BJ (cell line): ENCODE results near the gene TRIP12. TPM values are rescaled to one million over a fixed set of nuclear protein-coding genes. Genes with fewer than 3 reads are reported as not detected.

ENCODE experiments used
- CTCF ChIA-PET: fragments of 350-600 bp; formaldehyde crosslinking; extraction: SDS; loops from one replicate; lab custom pipeline; 2021; ENCODE audit warnings: antibody characterized with exemption, inconsistent platforms; lab: Yijun Ruan, JAX
- POLR2A ChIA-PET: fragments of 300-600 bp; sonication (Branson Sonifier 250); formaldehyde crosslinking; extraction: SDS; loops from one replicate; lab custom pipeline; 2021; ENCODE audit warnings: antibody characterized with exemption; lab: Charles Lee
- DNase-seq: peaks from one replicate; pipeline ENCODE4 v3.0.0-alpha.2; 2011; ENCODE audit warnings: low read depth
- H3K27me3 ChIP-seq: 2 replicates; pipeline ENCODE4 v1.6.0; 2011; ENCODE audit warnings: low read length; ENCODE audit not compliant: control insufficient read depth, insufficient read depth
- H3K36me3 ChIP-seq: 2 replicates; pipeline ENCODE4 v1.5.1; 2011; ENCODE audit warnings: low read length; ENCODE audit not compliant: control insufficient read depth, insufficient read depth
- H3K4me3 ChIP-seq: 2 replicates; pipeline ENCODE4 v1.5.1; 2011; ENCODE audit warnings: low read depth, mild to moderate bottlenecking, control low read depth, low read length
- polyA plus RNA-seq: library from polyadenylated mRNA; depleted of rRNA; stranded (reverse); fragments of >200 nt; gene quantifications from 2 replicates; pipeline ENCODE4 v1.2.3, GENCODE V29; 2011
- TF ChIP-seq, protein P1 (sequence below): IDR thresholded peaks from 2 replicates; pipeline ENCODE4 v1.5.1; 2011; ENCODE audit warnings: low read depth, mild to moderate bottlenecking, control low read depth, inconsistent platforms, low read length, moderate library complexity; ENCODE audit not compliant: insufficient read depth

The TRIP12 gene
- polyA plus RNA-seq, 1 experiment: 92.6 TPM

- CTCF ChIA-PET: no interaction called here
- TF ChIP-seq, protein P1, sequence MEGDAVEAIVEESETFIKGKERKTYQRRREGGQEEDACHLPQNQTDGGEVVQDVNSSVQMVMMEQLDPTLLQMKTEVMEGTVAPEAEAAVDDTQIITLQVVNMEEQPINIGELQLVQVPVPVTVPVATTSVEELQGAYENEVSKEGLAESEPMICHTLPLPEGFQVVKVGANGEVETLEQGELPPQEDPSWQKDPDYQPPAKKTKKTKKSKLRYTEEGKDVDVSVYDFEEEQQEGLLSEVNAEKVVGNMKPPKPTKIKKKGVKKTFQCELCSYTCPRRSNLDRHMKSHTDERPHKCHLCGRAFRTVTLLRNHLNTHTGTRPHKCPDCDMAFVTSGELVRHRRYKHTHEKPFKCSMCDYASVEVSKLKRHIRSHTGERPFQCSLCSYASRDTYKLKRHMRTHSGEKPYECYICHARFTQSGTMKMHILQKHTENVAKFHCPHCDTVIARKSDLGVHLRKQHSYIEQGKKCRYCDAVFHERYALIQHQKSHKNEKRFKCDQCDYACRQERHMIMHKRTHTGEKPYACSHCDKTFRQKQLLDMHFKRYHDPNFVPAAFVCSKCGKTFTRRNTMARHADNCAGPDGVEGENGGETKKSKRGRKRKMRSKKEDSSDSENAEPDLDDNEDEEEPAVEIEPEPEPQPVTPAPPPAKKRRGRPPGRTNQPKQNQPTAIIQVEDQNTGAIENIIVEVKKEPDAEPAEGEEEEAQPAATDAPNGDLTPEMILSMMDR: no peak
- DNase-seq: no peak
These were observed 42.4 kb downstream of the TRIP12 start for GRCh38 chr2:229879191-229879950.

GRCh38 chr2:229875549-229875948 lies 46.3 kb downstream of the TRIP12 start:
- TF ChIP-seq, protein P1: no peak
- no peak for DNase-seq
- CTCF ChIA-PET: no interaction called here
- Histone ChIP-seq H3K36me3 (peaks cover 3% of the 10 kb centered on the region), H3K27me3 (no peaks in the 10 kb centered on the region), H3K4me3 (no peak overlapping the region)
- POLR2A ChIA-PET: no interaction called here

More at GRCh38 chr2:229879191-229879950, 42.4 kb downstream of the TRIP12 start:
- H3K27me3 ChIP-seq: no peaks in the 10 kb centered on the region
- H3K36me3 ChIP-seq: peaks cover 3% of the 10 kb centered on the region
- POLR2A ChIA-PET: no interaction called here
- H3K4me3 ChIP-seq: no peak overlapping the region

DNA sequence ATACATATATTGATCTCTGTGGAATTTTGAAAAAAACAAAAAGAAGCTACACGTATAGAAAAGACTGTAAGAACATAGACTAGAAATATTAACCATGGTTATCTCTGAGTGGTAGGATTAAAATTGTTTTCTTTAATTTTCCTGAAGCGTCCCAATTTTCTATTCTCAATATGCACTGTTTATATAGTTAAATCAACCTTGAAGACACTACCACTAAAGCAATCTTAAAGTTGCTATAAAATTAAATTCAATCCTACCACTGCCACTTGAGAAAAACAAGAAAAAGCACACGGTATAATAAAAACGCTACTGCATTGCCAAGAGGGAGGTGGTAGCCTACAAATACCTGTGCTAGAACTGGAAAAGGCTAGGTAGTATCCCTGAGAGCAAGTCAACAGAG lies 47.2 kb downstream of the TRIP12 start:
- no peaks in the 10 kb centered on the region for H3K27me3 ChIP-seq
- H3K36me3 ChIP-seq: peaks cover 3% of the 10 kb centered on the region
- TF ChIP-seq, protein P1: no peak
- DNase-seq: no peak
- POLR2A ChIA-PET: no interaction called here
- CTCF ChIA-PET: interaction anchor here (1.1 kb wide), 1 partner anchor 73 kb away, joined by 3 read pairs; no protein-coding TSS in a partner anchor
- no peak overlapping the region for H3K4me3 ChIP-seq

DNA sequence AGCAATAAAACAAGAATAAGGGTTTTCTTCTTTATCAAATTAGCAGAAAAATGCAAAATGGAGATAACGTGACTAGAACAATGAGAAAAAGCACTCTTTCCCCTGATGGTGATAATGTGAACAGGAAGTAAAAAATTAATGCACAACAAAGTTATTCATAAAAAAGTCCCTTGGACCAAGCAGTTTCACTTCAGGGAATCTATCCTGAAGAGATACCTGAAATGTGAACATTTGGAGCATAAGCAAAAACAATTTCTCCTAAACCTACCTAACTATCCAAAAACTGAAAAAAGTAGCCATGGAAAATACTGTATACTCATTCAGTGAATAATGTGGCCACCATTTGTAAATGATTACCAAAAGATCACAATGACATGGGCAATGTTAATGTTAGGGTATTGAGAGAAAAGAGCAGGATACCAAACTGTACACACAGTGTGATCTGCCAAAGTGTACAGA lies 48.7 kb downstream of the TRIP12 start:
- H3K27me3 ChIP-seq: no peaks in the 10 kb centered on the region
- ChIA-PET POLR2A (no interaction called here), CTCF (interaction anchor here (1.4 kb wide), 1 partner anchor 72 kb away, joined by 4 read pairs; no protein-coding TSS in a partner anchor)
- H3K4me3 ChIP-seq: no peak overlapping the region
- DNase-seq: no peak
- TF ChIP-seq, protein P1: no peak
- H3K36me3 ChIP-seq: peaks cover 1% of the 10 kb centered on the region; the same call in 1 of the 2 replicates

- POLR2A ChIA-PET: no interaction called here
- Histone ChIP-seq H3K27me3 (no peaks in the 10 kb centered on the region), H3K36me3 (no peaks in the 10 kb centered on the region), H3K4me3 (no peak overlapping the region)
- no peak for DNase-seq
- CTCF ChIA-PET: no interaction called here
- TF ChIP-seq, protein P1: no peak
These were observed 50.7 kb downstream of the TRIP12 start for GRCh38 chr2:229870903-229871656.
